Stimulated activated CD8-positive, alpha-beta memory T cell treated with anti-CD3 and anti-CD28 coated beads, Interleukin-4, amount 100 ng/mL, for 1 hour (primary cell): ENCODE measurements around the gene TNP2.
A peak's percentile ranks its signal among the peaks of the same experiment; 100 is the strongest.
"Not testable (repeated sequence)": the region's sequence is repeated elsewhere in the genome, so short reads cannot be mapped to it uniquely, and the experiment has no call there.

Experiments
- DNase-seq, 2 donors: peaks; one replicate each; pipeline ENCODE4 v3.0.0-alpha.2; 2020; ENCODE audit warnings: low read depth in 2 of 2, low spot score in 1 of 2

Gene TNP2

DNA sequence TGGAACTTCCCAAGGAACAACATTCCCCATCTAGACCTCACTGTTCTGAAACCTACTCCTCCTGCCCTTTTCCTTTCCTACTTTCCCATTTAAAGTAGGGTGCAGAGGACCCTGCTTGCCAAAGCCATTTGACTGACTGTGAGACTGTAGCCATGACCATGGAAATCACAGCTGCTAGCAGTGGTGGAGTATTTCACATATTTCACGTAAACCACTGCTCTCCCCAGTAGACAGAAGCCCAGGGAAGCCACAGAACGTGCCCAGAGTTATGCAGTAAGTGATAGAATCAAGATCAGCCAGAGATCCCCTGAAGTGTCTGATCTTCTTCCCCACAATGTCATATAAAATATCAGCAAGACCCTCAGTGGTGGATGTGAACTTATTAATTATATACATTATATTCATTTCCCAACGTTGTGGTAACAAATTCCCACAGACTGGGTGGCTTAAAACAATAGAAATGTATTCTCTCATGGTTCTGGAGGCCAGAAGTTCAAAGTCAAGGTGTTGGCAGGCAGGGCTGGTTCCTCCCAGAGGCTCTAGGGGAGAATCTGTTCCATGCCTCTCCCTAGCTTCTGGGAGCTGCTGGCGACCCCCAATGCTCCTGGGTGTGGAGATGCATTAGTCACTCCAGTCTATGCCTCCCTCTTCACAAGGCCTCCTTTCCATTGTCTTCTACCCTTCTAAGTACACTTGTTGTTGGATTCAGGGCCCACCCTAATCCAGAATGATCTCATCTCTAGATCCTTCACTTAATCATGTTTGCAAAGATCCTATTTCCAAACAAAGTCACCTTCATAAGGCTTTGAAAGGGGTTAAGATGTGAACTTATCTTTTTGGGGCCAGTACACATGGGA is 32.7 kb upstream of the TNP2 start:
- no peak for DNase-seq

DNA sequence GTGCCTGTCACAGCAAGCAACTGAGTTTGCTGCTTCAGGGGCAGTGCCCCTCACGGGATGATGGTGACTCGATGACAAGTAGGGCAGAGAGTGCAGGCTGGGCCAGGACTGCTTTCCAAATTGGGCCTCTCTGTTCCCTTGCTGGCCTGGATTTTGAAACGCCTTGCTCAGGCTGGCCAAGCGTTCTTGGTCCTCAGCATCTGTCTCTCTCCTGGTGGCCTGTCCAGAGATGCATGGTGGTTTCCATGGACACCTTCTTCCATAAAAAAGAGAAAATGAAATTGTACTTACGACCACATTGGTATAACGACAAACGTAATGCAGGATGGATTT is 31.4 kb upstream of the TNP2 start:
- no peak for DNase-seq

DNA sequence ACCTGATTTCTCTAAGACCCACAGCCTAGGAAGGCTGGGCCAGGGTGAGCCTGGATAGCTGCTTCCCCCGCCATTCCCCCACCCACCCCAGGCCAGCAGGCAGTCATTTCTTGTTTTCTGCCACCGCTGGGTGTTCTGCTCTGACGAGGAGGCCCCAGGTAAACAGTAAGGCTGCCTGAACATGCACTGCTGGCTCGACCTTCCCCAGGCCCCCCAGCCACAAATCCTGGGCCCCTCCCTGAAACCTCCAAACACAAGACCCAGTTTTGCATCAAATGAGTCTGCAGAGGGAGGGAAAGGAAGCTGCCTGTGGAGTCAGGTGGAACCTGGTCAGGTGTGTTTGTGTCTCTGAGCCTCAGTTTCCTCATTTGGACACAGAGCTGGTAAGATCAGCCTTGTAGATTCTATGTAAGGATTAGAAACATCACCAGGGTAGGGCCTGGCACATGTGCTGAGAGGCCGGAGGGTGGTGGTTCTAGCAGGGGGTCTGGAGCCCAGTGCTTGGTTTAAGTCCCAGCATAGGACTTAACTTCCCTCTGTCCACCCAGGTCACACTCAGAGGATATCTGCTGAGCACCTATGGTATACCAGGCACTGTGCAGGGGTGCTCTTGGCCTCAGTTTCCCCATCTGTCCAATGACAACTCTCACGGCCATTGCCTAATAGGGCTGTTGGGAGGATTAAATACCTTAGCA is 30.9 kb upstream of the TNP2 start:
- DNase-seq, result no peak

DNA sequence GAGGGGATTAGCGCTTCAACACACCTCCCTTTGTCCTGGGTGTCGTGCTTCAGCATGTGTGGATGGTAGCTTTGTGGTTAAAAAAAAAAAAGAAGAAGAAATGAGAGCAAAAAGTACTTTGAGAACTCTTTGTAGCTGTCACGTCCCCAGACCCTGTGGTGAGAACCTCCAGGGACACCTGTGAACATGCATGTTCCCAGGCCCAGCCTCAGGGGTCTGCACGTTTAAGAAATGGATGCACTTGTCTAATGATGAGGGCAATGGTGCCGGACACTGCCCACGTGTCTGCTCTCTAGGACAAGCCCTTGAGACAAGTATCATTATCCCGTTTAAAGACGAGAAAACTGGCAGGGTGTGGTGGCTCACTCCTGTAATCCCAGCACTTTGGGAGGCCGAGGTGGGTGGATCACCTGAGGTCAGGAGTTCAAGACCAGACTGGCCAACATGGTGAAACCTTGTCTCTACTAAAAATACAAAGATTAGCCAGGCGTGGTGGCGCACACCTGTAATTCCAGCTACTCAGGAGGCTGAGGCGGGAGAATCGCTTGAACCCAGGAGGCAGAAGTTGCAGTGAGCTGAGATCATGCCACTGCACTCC is 29.9 kb upstream of the TNP2 start:
- DNase-seq, result not testable (repeated sequence)

DNA sequence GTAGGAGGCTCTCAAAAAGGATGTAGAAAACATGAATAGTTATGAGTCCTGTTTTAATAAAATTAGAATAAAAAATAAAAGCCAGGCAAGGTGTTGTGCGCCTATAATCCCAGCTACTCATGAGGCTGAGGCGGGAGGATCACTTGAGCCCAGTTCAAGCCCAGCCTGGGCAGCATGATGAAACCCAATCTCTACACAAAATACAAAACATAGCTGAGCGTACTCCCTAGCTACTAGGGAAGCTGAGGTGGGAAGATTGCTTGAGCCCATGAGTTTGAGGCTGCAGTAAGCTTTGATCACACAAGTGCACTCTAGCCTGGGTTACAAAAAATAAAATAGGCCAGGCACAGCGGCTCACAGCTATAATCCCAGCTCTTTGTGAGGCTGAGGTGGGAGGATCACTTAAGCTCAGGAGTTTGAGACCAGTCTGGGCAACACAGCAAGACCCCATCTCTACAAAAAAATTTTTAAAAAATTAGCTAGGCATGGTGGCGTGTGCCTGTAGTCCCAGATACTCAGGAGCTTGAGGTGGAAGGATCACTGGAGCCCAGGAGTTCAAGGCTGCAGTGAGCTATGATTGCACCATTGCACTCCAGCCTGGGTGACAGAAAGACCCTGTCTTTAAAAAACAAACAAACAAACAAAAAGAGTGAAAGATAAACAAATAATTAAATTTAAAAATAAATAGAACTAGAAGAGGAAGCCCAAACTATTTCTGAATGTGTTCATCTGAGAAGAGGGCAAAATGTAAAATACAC is 29.2 kb upstream of the TNP2 start:
- no peak for DNase-seq

DNA sequence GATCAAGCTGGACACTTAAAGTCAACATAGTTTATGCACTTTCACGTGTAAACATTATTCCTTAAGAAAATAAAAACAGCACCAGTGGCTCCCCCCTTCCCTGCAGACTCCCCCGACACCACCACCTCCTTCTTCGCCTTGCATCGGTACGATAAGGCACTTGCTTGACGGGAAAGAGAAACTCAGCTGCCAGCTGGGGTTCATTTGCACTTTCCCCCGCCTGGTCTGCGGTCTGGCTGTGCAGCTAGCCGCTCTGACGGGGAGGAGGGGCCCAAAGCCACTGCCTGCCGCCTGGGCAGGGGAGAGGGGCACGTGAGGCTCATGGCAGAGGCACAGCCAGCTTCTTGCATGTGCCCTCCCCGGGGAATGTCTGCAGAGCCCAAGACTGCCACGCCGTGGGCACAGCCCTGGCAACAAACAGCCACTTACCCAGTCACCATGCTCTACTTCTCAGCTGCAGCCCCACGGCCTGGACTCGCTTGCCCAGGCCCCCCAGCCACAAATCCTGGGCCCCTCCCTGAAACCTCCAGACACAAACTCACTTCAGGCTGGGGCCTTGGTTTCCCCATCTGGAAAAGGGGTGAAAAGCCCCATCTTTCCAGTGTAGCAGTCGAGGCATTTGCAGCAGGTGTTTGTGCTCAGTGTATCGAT is 28.5 kb upstream of the TNP2 start:
- peak; percentile 21 to 57 for DNase-seq

DNA sequence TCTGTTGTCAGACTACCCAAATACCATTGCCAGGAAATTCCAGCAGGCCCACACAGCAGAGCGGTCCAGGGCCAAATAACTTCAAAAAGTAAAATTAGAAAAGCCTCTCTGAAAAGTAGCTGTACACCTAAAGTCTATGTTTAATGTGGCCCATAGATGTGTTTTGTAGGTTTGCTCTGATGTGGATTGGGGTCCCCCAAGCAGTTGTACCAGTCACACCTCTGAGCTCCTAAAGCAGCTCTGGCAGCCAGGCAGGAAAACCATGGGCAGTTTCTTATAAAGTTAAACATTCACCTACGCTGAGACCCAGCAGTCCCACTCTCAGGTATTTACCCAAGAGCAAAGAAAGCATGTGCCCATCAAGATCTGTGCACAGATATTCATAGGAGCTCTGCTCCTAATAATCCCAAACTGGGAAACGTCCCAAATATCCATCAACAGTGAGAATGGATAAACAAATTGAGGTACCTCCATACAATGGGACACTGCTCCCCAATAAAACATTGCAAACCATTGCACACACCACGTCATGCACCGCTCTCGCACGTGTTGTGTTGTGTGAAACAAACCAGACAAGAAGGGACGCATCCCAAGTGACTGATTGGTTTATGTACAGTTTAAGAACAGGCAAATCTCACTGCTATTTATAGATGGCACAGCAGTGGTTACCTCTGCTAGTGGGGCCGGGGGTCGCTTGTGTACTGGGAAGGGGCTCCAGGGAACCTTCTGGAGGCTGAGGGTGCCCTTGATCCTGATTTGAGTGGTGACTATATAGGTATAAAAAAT is 27.8 kb upstream of the TNP2 start:
- DNase-seq, result no peak

DNA sequence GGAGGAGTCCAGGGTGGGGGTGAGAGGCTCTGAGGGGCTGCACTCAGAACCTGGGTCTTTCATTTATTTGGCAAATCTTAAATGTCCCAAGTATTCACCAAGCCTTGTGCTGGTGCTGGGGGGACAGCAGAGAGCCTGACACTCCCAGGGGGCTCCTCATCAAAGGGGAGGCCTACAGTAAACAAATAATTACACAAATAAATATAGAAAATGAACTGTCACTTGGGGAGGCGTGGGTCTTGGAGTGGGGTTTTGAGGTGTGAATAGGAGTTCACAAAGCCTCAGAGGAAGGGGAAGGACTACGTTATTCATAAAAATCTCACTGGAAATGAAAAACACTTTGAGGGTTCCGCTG is 27.2 kb upstream of the TNP2 start:
- DNase-seq, result no peak

DNA sequence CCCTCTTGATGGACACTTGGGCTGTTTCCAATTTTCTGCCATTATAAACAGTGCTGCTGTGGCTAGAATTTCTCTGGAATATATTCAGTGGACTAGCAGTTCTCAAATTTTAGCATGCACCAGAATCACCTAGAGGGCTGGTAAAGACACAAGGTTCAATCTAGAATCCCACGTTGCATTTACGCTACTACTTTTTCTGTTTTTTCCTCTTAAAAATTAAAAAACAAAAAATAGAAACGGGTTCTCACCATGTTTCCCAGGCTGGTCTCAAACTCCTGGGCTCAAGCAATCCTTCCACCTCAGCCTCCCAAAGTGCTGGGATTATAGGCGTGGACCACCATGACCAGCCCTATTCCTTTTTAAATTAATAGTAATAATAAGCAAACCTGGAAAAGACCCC is 26.5 kb upstream of the TNP2 start:
- DNase-seq, result no peak

DNA sequence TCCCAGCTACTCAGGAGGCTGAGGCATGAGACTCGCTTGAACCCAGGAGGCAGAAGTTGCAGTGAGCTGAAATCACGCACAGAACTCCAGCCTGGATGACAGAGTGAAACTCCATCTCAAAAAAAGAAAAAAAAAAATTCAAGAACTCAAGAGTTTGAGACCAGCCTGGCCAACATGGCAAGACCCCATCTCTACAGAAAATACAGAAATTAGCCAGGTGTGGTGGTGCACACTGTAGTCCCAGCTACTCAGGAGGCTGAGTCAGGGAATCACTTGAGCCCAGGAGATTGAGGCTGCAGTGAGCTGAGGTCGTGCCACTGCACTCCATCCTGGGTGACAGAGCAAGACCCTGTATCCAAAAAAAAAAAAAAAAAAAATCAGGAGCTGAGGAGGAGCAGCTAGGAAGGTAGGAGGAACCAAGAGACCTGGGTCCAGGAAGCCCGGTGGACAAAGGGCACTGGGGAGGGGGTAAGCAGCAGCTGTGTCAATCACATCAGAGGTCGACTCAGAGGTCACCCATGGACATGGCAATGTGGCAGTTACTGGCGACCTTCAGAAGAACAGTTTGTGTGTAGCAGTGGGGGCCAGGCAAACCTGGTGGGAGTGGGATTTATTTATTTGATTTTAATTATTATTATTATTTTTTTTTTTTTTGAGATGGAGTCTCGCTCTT is 23.1 kb upstream of the TNP2 start:
- no peak for DNase-seq

DNA sequence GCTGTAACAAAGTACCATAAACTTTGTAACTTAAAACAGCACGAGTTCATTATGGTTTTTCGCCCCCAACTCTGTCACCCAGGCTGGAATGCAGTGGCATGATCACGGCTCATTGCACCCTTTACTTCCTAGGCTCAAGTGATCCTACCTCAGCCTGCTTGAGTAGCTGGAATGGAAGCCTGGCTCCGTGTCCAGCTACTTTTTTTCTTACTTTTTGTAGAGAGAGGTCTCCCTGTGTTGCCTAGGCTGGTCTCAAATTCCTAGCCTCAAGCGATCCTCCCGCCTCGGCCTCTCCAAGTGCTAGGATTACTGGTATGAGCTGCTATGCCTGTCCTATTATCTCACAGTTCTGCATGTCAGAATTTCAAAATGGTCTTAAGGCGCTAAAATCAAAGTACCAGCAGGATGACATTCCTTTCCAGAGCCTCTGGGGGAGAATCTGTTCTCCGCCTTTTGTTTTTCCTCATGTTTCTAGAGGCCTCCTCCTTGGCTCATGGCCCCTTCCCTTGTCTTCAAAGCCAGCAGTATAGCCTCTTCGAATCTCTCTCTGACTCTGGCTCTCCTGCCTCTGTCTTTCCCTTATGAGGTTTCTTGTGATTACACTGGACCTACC is 22.1 kb upstream of the TNP2 start:
- no peak for DNase-seq

DNA sequence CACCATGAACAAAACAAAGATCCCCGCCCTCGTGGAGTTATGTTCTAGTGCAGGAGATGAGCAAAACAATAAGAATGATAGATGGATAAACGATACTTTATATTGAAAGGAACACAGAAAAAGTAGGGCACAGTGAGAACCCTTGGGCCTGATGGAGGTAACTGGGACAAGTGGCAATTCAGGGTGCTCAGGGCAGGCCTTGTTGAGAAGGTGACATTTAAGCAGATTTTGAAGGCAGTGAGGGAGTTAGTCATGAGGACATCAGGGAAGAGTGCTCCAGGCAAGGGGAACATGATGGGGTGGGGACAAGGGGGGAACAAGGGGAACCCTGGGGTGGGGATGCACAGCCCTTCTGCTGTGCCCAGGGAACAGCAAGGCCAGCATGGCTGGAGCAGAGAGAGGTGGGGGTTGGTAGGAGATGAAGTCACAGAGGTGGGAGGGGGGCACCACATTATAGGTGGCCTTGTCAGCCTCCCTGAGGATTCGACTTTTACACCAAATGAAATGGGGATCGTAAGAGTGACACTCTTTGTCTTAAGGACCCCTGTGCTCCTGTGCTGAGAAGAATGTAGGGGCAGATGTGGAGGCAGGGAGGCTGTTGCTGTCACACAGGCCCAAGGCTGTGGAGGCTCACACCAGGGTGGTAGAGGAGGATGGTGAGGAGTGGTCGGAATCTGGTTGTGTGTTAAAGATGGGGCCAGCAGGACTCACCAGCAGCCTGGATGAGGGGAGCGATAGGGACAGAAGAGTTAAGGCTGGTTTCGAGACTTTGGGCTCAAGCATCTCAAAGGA is 21.2 kb upstream of the TNP2 start:
- no peak for DNase-seq

DNA sequence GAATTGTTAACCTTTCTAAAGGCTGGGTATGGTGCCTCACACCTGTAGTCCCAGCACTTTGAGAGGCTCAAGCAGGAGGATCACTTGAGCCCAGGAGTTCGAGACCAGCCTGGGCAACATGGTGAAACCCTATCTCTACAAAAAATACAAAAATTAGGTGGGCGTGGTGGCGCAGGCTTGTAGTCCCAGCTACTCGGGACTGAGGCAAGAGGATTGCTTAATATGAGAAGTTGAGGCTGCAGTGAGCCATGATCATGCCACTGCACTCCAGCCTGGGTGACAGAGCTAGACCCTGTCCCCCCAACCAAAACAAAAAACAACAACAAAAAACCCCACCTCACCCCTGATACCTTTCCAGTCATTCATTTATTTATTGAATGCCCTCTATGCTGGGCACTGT is 20.6 kb upstream of the TNP2 start:
- not testable (repeated sequence) for DNase-seq

DNA sequence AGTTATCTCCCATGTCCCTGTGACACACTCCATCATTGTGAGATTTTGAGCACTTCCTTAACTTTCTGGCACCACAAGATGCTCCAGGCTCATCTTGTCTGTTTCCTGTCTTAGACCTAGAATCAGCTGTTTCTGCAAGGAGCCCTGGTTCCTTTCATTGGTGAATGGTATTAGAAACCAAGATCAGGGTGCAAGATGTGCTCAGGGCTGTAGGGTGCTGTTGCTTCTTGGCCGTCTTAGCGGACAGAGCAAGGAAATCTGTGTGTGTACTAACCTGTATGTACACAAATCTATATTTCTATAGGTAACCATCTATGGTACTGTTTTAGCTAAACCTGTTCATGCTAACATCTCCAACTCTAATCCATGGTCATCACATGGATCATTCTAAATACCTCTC is 20.1 kb upstream of the TNP2 start:
- no peak for DNase-seq

DNA sequence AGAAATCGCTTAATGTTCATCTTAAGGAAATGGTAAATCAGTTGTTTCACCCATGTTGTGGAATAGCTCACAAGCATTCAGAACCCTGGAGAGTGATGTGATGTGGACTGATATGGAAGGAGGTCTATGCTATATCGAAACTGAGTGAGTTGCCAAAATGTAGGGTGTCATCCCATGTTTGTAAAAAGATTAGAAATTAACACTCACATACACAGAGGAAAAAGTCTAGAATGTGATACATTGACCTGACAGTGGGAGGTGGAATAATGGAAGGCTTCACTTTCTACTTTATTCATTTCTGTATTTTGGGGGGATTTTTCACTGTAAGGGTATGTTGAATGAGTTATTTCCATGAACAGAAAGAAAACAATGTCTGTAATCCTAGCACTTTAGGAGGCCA is 16.7 kb upstream of the TNP2 start:
- DNase-seq, result no peak

DNA sequence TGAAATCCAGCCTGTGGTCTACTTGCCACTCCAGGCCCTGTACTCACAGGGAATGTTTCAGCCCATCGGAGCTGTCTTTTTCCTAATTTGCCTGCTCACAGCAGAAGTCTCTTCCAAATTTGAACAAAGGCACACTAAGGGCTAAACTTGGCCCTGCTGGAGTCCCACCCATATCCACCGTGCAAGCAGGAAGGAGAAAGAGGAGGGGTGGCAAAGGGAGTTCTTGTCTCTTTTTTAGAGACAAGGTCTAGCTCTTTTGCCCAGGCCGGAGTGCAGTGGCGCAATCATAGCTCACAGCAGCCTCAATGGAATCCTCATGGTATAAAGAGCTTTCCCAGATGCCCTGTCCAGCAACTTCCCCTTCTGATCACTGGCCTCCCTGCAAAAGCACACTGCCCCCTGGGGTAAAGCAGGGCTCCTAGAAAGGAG is 14.7 kb upstream of the TNP2 start:
- DNase-seq, result no peak

DNA sequence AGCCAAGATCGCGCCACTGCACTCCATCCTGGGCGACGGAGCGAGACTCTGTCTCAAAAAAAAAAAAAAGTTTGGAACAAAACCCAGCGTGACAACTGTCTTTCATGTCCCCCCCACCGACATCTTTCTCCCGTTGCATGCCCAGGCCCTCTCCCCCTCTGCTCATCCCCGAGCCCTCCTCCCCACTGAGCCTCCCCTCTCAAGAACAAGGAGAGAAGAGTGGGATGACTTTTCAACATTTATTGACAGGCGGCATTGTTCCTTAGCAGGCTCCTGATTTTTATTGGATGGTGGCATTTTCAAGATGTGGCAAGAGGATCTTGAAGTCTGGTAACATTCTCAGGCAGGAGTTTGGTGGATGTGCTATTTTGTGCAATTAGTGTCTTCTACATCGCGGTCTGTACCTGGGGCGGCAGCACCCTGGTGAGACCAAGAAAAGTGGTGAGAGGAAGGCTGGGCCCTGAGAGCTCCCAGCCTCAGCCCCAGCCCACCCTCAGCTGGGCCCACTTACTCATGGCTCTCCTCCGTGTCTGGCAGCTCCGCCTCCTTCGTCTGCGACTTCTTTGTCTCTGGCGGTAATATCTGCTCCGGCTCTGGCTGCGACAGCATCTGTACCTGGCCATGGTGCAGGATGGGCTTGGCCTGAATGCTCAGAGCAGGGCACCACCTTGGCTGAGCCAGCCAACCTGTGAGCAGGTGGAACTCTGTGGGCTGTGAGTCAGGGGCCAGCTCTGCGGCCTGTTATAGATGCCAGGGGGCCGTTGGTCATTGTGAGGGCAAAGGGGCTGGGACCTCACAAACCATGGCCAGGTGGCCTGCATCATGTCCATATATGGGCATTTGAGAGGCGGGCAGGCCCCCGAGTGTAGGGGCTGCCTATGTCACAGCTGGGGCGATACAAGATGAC is 11.7 kb upstream of the TNP2 start, which contains the start of gene PRM1:
Gene PRM1, minus strand, starts transcription at position 715 of the 907 bp plus-strand sequence. Its CDS starts 92 bp downstream, at position 623.
- DNase-seq, result no peak
